IMR-90 (cell line): ENCODE results near the gene FAM78A. TPM values are rescaled to one million over a fixed set of nuclear protein-coding genes. Genes with fewer than 3 reads are reported as not detected.

Experiments
- ATAC-seq: fragments of 200-7000 bp; cut with Tn5 transposase; 2 replicates; pipeline ENCODE4 v1.9.1; 2020; ENCODE audit warnings: low read depth, mild to moderate bottlenecking, moderate library complexity
- BruUV-seq: library from RNA; stranded (reverse); fragments of 400-500 nt; replicated peaks from 2 replicates; lab custom pipeline; 2021; lab: Mats Ljungman, UMichigan
- CTCF ChIA-PET: fragments of 300-600 bp; formaldehyde crosslinking; extraction: SDS; loops from one replicate; lab custom pipeline; 2021; ENCODE audit warnings: antibody characterized with exemption; lab: Yijun Ruan, JAX
- POLR2A ChIA-PET: fragments of 300-600 bp; sonication (Branson Sonifier 250); formaldehyde crosslinking; loops from one replicate; lab custom pipeline; 2022; ENCODE audit warnings: antibody characterized with exemption; ENCODE audit not compliant: unreplicated experiment; lab: Charles Lee
- DNase-seq: peaks from one replicate; pipeline ENCODE4 v3.0.0; 2013
- H2AFZ ChIP-seq: replicated peaks from 2 replicates; pipeline ENCODE3; 2013; ENCODE audit warnings: low read length, mild to moderate bottlenecking; ENCODE audit not compliant: poor library complexity
- H2AK5ac ChIP-seq: 2 replicates; pipeline ENCODE4 v1.6.1; 2013; ENCODE audit warnings: low read depth, low read length, inconsistent platforms
- H2AK9ac ChIP-seq: replicated peaks from 2 replicates; pipeline ENCODE3; 2013; ENCODE audit warnings: mild to moderate bottlenecking, low read depth, low read length, moderate library complexity; ENCODE audit not compliant: poor library complexity
- H2BK120ac ChIP-seq: 2 replicates; pipeline ENCODE4 v1.6.1; 2013; ENCODE audit warnings: low read depth, low read length, inconsistent platforms
- H2BK15ac ChIP-seq: 3 replicates; pipeline ENCODE4 v1.6.1; 2013; ENCODE audit warnings: low read depth, low read length, inconsistent platforms
- H2BK20ac ChIP-seq: 2 replicates; pipeline ENCODE4 v1.6.1; 2013; ENCODE audit warnings: low read depth, mild to moderate bottlenecking, inconsistent platforms, low read length, moderate library complexity
- H2BK5ac ChIP-seq: 2 replicates; pipeline ENCODE4 v1.6.1; 2013; ENCODE audit warnings: mild to moderate bottlenecking, low read depth, low read length, inconsistent platforms; ENCODE audit not compliant: poor library complexity, severe bottlenecking
- H3K14ac ChIP-seq: replicated peaks from 2 replicates; pipeline ENCODE4 v1.6.1; 2013; ENCODE audit warnings: low read depth, low read length, inconsistent platforms
- H3K18ac ChIP-seq: 2 replicates; pipeline ENCODE4 v1.6.1; 2013; ENCODE audit warnings: low read depth, low read length, control low read depth
- H3K23ac ChIP-seq: 2 replicates; pipeline ENCODE4 v1.6.1; 2013; ENCODE audit warnings: low read depth, low read length, inconsistent platforms
- H3K27ac ChIP-seq: 2 replicates; pipeline ENCODE4 v1.5.1; 2013; ENCODE audit warnings: mild to moderate bottlenecking, control low read depth, low read length; ENCODE audit not compliant: insufficient read depth
- H3K27me3 ChIP-seq: 2 replicates; pipeline ENCODE4 v1.6.1; 2013; ENCODE audit warnings: low read length; ENCODE audit not compliant: control insufficient read depth, insufficient read depth
- H3K36me3 ChIP-seq: 2 replicates; pipeline ENCODE4 v1.6.1; 2013; ENCODE audit warnings: low read length, mixed read lengths; ENCODE audit not compliant: control insufficient read depth, insufficient read depth
- H3K4ac ChIP-seq: 2 replicates; pipeline ENCODE4 v1.6.1; 2013; ENCODE audit warnings: low read depth, low read length, inconsistent platforms
- H3K4me1 ChIP-seq: 2 replicates; pipeline ENCODE4 v1.6.1; 2013; ENCODE audit warnings: low read length, mixed read lengths; ENCODE audit not compliant: control insufficient read depth, insufficient read depth
- H3K4me2 ChIP-seq: 2 replicates; pipeline ENCODE4 v1.6.1; 2013; ENCODE audit warnings: low read depth, mild to moderate bottlenecking, control low read depth, low read length, moderate library complexity
- H3K4me3 ChIP-seq: 2 replicates; pipeline ENCODE4 v1.5.1; 2013; ENCODE audit warnings: low read depth, mild to moderate bottlenecking, control low read depth, low read length, moderate library complexity; ENCODE audit not compliant: insufficient read depth
- H3K56ac ChIP-seq: 2 replicates; pipeline ENCODE4 v1.6.1; 2013; ENCODE audit warnings: low read length, inconsistent platforms; ENCODE audit not compliant: insufficient read depth; ENCODE audit errors: extremely low read depth
- H3K79me1 ChIP-seq, 2 experiments: 2 replicates each; pipeline ENCODE4 v1.6.1; 2013; ENCODE audit warnings: low read length in 2 of 2, inconsistent platforms in 1 of 2, low read depth in 1 of 2
- H3K9ac ChIP-seq: 2 replicates; pipeline ENCODE4 v1.6.1; 2013; ENCODE audit warnings: low read depth, low read length, control low read depth
- H3K9me1 ChIP-seq: 2 replicates; pipeline ENCODE4 v1.6.1; 2013; ENCODE audit warnings: low read length, inconsistent platforms; ENCODE audit not compliant: insufficient read depth
- H3K9me3 ChIP-seq: 2 replicates; pipeline ENCODE4 v1.6.1; 2013; ENCODE audit warnings: low read length; ENCODE audit not compliant: control insufficient read depth, insufficient read depth
- H4K20me1 ChIP-seq: 2 replicates; pipeline ENCODE4 v1.6.1; 2013; ENCODE audit warnings: low read length, inconsistent platforms; ENCODE audit not compliant: insufficient read depth
- H4K5ac ChIP-seq: 2 replicates; pipeline ENCODE4 v1.6.1; 2013; ENCODE audit warnings: mild to moderate bottlenecking, low read depth, low read length, control low read depth
- H4K8ac ChIP-seq, 2 experiments: 2 replicates each; pipeline ENCODE4 v1.6.1; 2013; ENCODE audit warnings: low read depth in 2 of 2, low read length in 2 of 2, control low read depth in 1 of 2, inconsistent platforms in 1 of 2
- H4K91ac ChIP-seq: 2 replicates; pipeline ENCODE4 v1.6.1; 2013; ENCODE audit warnings: low read depth, low read length, inconsistent platforms; ENCODE audit not compliant: insufficient read depth
- BHLHE40 ChIP-seq: fragments of 150-350 bp; IDR thresholded peaks from 2 replicates; pipeline ENCODE4 v1.6.1; 2016; ENCODE audit warnings: mild to moderate bottlenecking, low read depth, low read length
- CEBPB ChIP-seq: IDR thresholded peaks from 2 replicates; pipeline ENCODE4 v1.6.1; 2012; ENCODE audit warnings: low read depth, low read length, improper control_type of control experiment
- CHD1 ChIP-seq: IDR thresholded peaks from 2 replicates; pipeline ENCODE4 v1.6.1; 2012; ENCODE audit warnings: low read depth, low read length, improper control_type of control experiment
- CTCF ChIP-seq: conservative IDR thresholded peaks from 2 replicates; pipeline ENCODE4 v1.5.1; 2012; ENCODE audit warnings: mild to moderate bottlenecking, low read depth, low read length, improper control_type of control experiment
- ELK1 ChIP-seq: fragments of 150-350 bp; IDR thresholded peaks from 2 replicates; pipeline ENCODE4 v1.6.1; 2016; ENCODE audit warnings: low read depth, mild to moderate bottlenecking, low read length, moderate library complexity, borderline replicate concordance
- FOS ChIP-seq: fragments of 150-350 bp; IDR thresholded peaks from 2 replicates; pipeline ENCODE4 v1.6.1; 2016; ENCODE audit warnings: low read depth, low read length
- MAFK ChIP-seq: IDR thresholded peaks from 2 replicates; pipeline ENCODE4 v1.6.1; 2012; ENCODE audit warnings: low read depth, low read length, improper control_type of control experiment
- MAZ ChIP-seq: IDR thresholded peaks from 2 replicates; pipeline ENCODE4 v1.6.1; 2012; ENCODE audit warnings: low read depth, mild to moderate bottlenecking, low read length, improper control_type of control experiment, moderate library complexity, borderline replicate concordance
- MXI1 ChIP-seq: IDR thresholded peaks from 2 replicates; pipeline ENCODE4 v1.6.1; 2012; ENCODE audit warnings: low read depth, mild to moderate bottlenecking, low read length, moderate library complexity, borderline replicate concordance
- NFE2L2 ChIP-seq: fragments of 150-350 bp; IDR thresholded peaks from 2 replicates; pipeline ENCODE4 v1.6.1; 2016; ENCODE audit warnings: low read depth, mild to moderate bottlenecking, low read length
- POLR2A ChIP-seq: IDR thresholded peaks from 2 replicates; pipeline ENCODE4 v1.6.1; 2012; ENCODE audit warnings: mild to moderate bottlenecking, low read depth, low read length
- RAD21 ChIP-seq: IDR thresholded peaks from 2 replicates; pipeline ENCODE4 v1.6.1; 2012; ENCODE audit warnings: low read length, improper control_type of control experiment
- RCOR1 ChIP-seq: IDR thresholded peaks from 2 replicates; pipeline ENCODE4 v1.6.1; 2012; ENCODE audit warnings: mild to moderate bottlenecking, low read length, improper control_type of control experiment; ENCODE audit not compliant: insufficient replicate concordance
- RFX5 ChIP-seq: IDR thresholded peaks from 2 replicates; pipeline ENCODE4 v1.8.0; 2012; ENCODE audit warnings: low read depth, mild to moderate bottlenecking, low read length, moderate library complexity
- SMC3 ChIP-seq: fragments of 150-350 bp; IDR thresholded peaks from 2 replicates; pipeline ENCODE4 v1.6.1; 2016; ENCODE audit warnings: low read depth, mild to moderate bottlenecking, antibody characterized with exemption, low read length, moderate library complexity
- WGBS, 2 experiments: methylation state at CpG; one replicate each; pipeline versions ENCODE4 v1.1.5 to v1.1.7; 2013; ENCODE audit warnings: missing lambda C conversion rate in 2 of 2; ENCODE audit not compliant: insufficient read length in 1 of 2; ENCODE audit errors: extremely low coverage in 2 of 2; 5-methylcytosine and 5-hydroxymethylcytosine counted together
- dilution Hi-C: fragments of 300-500 bp; cut with HindIII; formaldehyde crosslinking; loops from one replicate; pipeline ENCODE4 v1.14.3; 2018; ENCODE audit warnings: low sequenced_read_pairs; ENCODE audit not compliant: unreplicated experiment
- in situ Hi-C: fragments of 300-500 bp; cut with MboI; formaldehyde crosslinking; loops from 3 replicates; pipeline ENCODE4 v1.14.3; 2019; ENCODE audit warnings: low sequenced_read_pairs, inconsistent platforms, mixed read lengths
- intact Hi-C: fragments of 100-400 bp; cut with micrococcal nuclease; formaldehyde crosslinking; loops from 2 replicates; pipeline ENCODE4 v1.10.0; 2022
- polyA plus RNA-seq, 3 experiments: library from polyadenylated mRNA; depleted of rRNA; stranded (reverse); fragments of >200 nt; gene quantifications; 2 replicates each; pipeline ENCODE4 v1.2.3, GENCODE V29; 2012; ENCODE audit warnings: low replicate concordance in 1 of 3
- total RNA-seq: library from RNA; depleted of rRNA; stranded (reverse); fragments of >200 nt; gene quantifications from 2 replicates; pipeline ENCODE4 v1.2.3, GENCODE V29; 2012
- TF ChIP-seq, protein P1 (sequence below): fragments of 150-350 bp; IDR thresholded peaks from 2 replicates; pipeline ENCODE4 v1.6.1; 2017; ENCODE audit warnings: mild to moderate bottlenecking, antibody characterized with exemption, low read length, low read depth

The FAM78A gene
- total and polyA plus RNA-seq, 2 of the 4 experiments (the other 2 are of a cell fraction) = 0.18 to 0.27 TPM

GRCh38 chr9:131309530-131310276 lies 33.4 kb upstream of the FAM78A start:
- no peak overlapping the region for H3K56ac ChIP-seq
- H3K4me1 ChIP-seq = no peaks in the 10 kb centered on the region; the same call in 1 of the 2 replicates
- H3K36me3 ChIP-seq = no peaks in the 10 kb centered on the region
- H4K5ac ChIP-seq = no peak overlapping the region
- no peak overlapping the region for H3K4me2 ChIP-seq
- no peak overlapping the region for H2BK5ac ChIP-seq
- ChIA-PET CTCF (no interaction called here), POLR2A (no interaction called here)
- H3K14ac ChIP-seq = no peak overlapping the region
- no peak overlapping the region for H3K4ac ChIP-seq
- no peak overlapping the region for H3K4me3 ChIP-seq
- no peak overlapping the region for H3K9ac ChIP-seq
- no peak overlapping the region for H2BK120ac ChIP-seq
- H2AK9ac ChIP-seq = no peak overlapping the region
- no peak overlapping the region for H3K27ac ChIP-seq
- no peaks in the 10 kb centered on the region for H3K9me3 ChIP-seq
- H2BK20ac ChIP-seq = no peak overlapping the region
- no peak overlapping the region for H4K8ac ChIP-seq
- no peak overlapping the region for H4K91ac ChIP-seq
- H3K18ac ChIP-seq = no peak overlapping the region
- ATAC-seq = no peak
- H2BK15ac ChIP-seq = no peak overlapping the region
- H4K20me1 ChIP-seq = no peaks in the 10 kb centered on the region
- no peak for DNase-seq
- in situ Hi-C loops (no loop called here), intact Hi-C loops (no loop called here), dilution Hi-C loops (no loop called here)
- no peaks in the 10 kb centered on the region; the same call in 1 of the 2 replicates for H3K9me1 ChIP-seq
- no peak overlapping the region for H2AFZ ChIP-seq
- no peak for TF ChIP-seq MXI1
- TF ChIP-seq RCOR1 = no peak
- no peak for TF ChIP-seq NFE2L2
- TF ChIP-seq BHLHE40 = no peak
- TF ChIP-seq, protein P1, sequence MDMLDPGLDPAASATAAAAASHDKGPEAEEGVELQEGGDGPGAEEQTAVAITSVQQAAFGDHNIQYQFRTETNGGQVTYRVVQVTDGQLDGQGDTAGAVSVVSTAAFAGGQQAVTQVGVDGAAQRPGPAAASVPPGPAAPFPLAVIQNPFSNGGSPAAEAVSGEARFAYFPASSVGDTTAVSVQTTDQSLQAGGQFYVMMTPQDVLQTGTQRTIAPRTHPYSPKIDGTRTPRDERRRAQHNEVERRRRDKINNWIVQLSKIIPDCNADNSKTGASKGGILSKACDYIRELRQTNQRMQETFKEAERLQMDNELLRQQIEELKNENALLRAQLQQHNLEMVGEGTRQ = no peak
- no peak for TF ChIP-seq ELK1
- no peak for TF ChIP-seq CTCF
- TF ChIP-seq SMC3 = no peak
- TF ChIP-seq CEBPB = no peak
- no peak for TF ChIP-seq CHD1
- TF ChIP-seq FOS = no peak
- TF ChIP-seq MAZ = no peak
- no peak for TF ChIP-seq RFX5
- TF ChIP-seq POLR2A = no peak
- TF ChIP-seq RAD21 = no peak
- TF ChIP-seq MAFK = no peak
- H3K27me3 ChIP-seq = peaks cover 11% of the 10 kb centered on the region
- no peaks in the 10 kb centered on the region for H3K79me1 ChIP-seq
- WGBS, 2 experiments = 70% methylated on average over 5 of the region's 18 CpGs; no CpG with 5 or more reads in 1 of the 2 experiments
- no TSS peak for BruUV-seq
- no peak overlapping the region for H3K23ac ChIP-seq
- H2AK5ac ChIP-seq = no peak overlapping the region
